ENCODE data around the gene LCAT. TPM values are rescaled to one million over a fixed set of nuclear protein-coding genes. Genes with fewer than 3 reads are reported as not detected.
"Not testable (repeated sequence)": the region's sequence is repeated elsewhere in the genome, so short reads cannot be mapped to it uniquely, and the experiment has no call there.

The LCAT gene
- total and polyA plus RNA-seq, 5 experiments from 2014 or later, result 0.52 to 14.7 (median 0.84) TPM

DNA sequence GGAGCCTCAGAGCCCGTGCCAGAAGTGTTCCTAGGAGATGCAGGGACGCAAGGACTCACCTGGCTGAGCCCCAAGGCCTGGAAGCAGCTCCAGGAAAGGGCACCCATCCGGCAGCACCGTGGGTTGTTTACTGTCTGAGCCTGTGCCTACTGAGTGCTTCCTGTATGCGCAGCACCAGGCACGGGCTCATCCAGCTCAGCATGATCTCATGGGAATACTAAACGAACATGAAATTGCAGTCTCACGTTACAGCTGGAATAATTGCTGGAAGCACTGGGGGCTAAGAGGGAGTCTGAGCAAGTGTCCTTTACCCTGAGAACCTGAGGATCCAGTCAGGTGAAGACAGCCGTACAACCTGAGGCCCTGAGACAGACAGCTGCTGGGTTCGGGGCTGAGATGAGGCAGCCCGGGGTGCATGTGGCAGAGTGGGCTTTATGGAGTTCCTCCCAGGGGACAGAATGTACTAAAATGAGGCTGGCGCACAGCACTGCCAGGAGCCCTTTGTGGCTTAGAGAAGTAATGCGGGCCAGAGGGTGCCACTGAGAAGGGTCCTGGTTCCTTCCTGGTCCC, 17.7 kb downstream of the LCAT start:
- ATAC-seq (no peak), DNase-seq (no peak)
- no peak overlapping the region for H3K4me3 Mint-ChIP-seq
- H3K27ac Mint-ChIP-seq, result peak overlapping the region in 4 of 10 donors; percentile 33 to 69 (median 49)
- no peaks in the 10 kb centered on the region for H3K27me3 Mint-ChIP-seq
- POLR2A ChIA-PET, result interaction anchor here (0.9 to 1.0 kb wide), 2 partner anchors 9 to 66 kb away, joined by 3 to 6 read pairs; no protein-coding TSS in a partner anchor
- H3K36me3 Mint-ChIP-seq, result peaks cover 0 to 9% (median 0%) of the 10 kb centered on the region in 3 donors
- H3K4me1 Mint-ChIP-seq, result peaks cover 10 to 18% (median 15%) of the 10 kb centered on the region in 4 donors
- H3K9me3 Mint-ChIP-seq, result no peaks in the 10 kb centered on the region

DNA sequence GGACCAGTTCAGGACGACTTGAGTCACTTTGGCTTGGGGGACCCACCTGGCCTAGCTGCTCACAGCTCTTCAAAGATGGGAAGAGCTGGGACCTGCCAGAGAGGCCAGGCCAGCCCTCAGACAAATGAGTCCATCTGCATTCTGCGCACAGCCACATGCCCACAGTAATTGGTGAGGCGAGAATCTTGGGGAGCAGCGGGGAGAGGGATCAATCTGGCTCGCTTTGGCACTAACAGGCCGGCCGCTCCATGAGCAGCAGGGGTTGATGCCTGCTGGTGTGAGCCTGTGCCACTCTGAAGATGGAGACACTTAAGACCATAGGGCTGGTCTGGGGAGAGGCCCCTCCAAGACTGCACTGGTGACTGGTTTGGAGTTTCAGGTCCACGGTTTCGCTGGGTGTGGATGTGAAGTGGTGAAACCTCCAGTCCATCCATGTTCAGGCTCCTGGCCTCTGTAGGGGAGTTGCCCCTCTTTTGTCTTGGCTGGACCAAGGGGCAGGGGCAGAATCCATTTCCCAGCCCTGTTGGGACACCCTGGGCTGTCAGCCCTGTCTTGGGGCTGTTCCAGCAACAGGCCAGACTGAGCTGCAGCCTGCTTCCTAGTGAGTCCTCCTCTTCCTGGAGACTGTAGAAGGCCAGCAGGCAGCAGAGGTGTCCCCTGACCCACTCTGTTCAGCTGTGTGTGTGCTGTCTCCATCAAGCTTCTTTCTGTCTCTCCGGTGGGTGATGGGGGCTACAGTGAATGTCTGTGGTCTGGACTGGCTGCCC, 19.6 kb downstream of the LCAT start:
- Mint-ChIP-seq H3K27me3 (no peaks in the 10 kb centered on the region), H3K4me1 (peaks cover 14 to 18% (median 16%) of the 10 kb centered on the region in 4 donors), H3K27ac (peak overlapping the region in 4 of 10 donors; percentile 4 to 49 (median 18)), H3K4me3 (no peak overlapping the region), H3K9me3 (no peaks in the 10 kb centered on the region), H3K36me3 (peaks cover 0 to 5% (median 0%) of the 10 kb centered on the region in 3 donors)
- POLR2A ChIA-PET, result interaction anchor here (0.5 to 1.4 kb wide), 3 partner anchors 11 to 29 kb away, joined by 3 to 8 read pairs (median 4); no protein-coding TSS in a partner anchor
- DNase-seq, result no peak
- ATAC-seq, result no peak

DNA sequence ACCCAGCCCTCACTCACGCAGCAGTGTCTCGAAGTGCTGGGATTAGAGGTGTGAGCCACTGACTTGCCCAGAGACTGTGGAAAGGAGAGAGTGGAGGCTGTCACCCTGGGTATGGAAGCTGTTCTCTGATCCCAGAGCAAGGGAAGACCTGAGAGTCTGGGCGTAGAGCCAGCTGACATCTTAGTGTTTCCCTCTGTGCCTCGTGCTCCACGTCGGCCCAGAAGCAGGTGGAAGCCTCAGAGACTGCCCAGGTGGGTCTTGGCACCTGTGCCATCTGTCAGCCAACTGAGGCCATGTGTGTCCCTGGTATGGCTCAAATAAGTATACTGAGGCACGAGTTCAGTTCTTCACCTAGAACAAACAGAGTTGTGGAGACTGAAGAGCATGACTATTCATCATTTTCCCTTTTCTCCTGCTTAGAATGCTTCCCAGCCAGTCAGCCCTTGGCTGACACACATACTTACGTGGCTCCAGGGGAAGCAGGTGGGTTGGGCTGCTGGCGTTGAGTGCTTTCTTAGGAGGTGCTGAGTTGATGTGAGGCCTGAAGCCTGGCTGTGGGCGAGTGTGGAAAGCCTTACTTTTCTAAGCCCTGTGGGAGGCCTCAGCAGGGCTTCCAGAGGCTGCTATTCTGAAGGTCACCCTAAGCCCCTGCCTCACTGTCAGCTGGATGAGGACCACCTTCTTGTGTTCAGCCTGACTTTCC, 20.4 kb downstream of the LCAT start:
- H3K27me3 Mint-ChIP-seq, result no peaks in the 10 kb centered on the region
- peak overlapping the region in 3 of 10 donors; percentile 17 to 31 (median 27) for H3K27ac Mint-ChIP-seq
- ATAC-seq, result no peak
- H3K4me3 Mint-ChIP-seq, result no peak overlapping the region
- H3K9me3 Mint-ChIP-seq, result no peaks in the 10 kb centered on the region
- peaks cover 14 to 23% (median 16%) of the 10 kb centered on the region in 4 donors for H3K4me1 Mint-ChIP-seq
- peaks cover 0 to 5% (median 0%) of the 10 kb centered on the region in 3 donors for H3K36me3 Mint-ChIP-seq
- no peak for DNase-seq
- POLR2A ChIA-PET, result interaction anchor here (0.6 to 1.4 kb wide), 2 partner anchors 12 to 364 kb away, joined by 3 to 8 read pairs; no protein-coding TSS in a partner anchor

DNA sequence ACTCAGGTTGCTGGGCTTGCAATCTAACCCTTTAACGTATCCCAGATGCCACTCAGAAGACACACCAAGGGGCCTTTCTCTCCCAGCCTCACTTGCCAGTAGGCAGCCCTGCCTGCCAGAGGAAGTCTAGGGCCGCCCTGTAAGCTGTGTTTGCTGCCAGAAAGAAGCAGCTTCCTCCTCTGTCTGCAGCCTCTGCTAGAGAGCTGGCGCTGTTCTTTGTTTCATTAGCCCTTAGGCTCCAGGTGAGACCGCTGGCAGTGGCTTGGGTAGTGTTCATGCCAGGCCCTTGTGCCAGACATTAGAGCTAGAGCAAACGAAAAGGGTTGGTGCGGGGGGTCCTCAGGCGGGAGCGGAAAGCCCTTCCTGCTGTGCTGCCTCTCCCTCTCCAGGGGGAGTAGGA, 21.2 kb downstream of the LCAT start:
- peaks cover 9 to 26% (median 18%) of the 10 kb centered on the region in 4 donors for H3K4me1 Mint-ChIP-seq
- H3K27me3 Mint-ChIP-seq, result no peaks in the 10 kb centered on the region
- H3K4me3 Mint-ChIP-seq, result no peak overlapping the region
- H3K9me3 Mint-ChIP-seq, result no peaks in the 10 kb centered on the region
- DNase-seq (no peak), ATAC-seq (no peak)
- POLR2A ChIA-PET, result interaction anchor here (0.6 to 1.2 kb wide), 3 partner anchors 8 to 364 kb away, joined by 3 to 4 read pairs (median 3); no protein-coding TSS in a partner anchor
- peaks cover 0 to 3% (median 0%) of the 10 kb centered on the region in 3 donors for H3K36me3 Mint-ChIP-seq
- H3K27ac Mint-ChIP-seq, result peak overlapping the region in 1 of 10 donors; percentile 31

DNA sequence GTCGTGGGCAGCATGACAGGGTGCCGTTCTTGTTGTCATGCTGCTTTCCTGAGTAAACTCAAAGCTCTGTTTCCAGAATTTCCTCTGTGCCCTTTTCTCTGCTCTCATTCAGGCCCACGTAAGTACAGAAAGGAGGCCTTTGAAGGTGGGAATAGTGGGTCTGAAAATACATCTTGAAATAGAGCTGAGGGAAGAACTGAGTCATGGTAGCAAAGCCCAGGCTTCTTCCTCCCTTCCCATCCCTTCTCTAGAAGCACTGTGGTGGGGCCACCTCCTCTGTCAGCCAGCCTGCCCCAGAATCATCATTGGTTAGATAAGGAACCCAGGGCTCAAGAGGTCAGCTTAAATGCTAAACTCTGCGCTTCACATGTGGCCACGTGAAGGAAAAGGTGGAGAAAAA, 21.7 kb downstream of the LCAT start:
- DNase-seq (no peak), ATAC-seq (no peak)
- H3K4me1 Mint-ChIP-seq, result peaks cover 14 to 32% (median 23%) of the 10 kb centered on the region in 4 donors
- no peaks in the 10 kb centered on the region for H3K27me3 Mint-ChIP-seq
- peaks cover 0 to 7% (median 0%) of the 10 kb centered on the region in 3 donors for H3K36me3 Mint-ChIP-seq
- H3K9me3 Mint-ChIP-seq, result no peaks in the 10 kb centered on the region
- POLR2A ChIA-PET, result interaction anchor here (1.0 to 1.2 kb wide), 2 partner anchors 8 to 13 kb away, joined by 3 to 4 read pairs; no protein-coding TSS in a partner anchor
- peak overlapping the region in 5 of 10 donors; percentile 22 to 44 (median 37) for H3K27ac Mint-ChIP-seq
- H3K4me3 Mint-ChIP-seq, result no peak overlapping the region

DNA sequence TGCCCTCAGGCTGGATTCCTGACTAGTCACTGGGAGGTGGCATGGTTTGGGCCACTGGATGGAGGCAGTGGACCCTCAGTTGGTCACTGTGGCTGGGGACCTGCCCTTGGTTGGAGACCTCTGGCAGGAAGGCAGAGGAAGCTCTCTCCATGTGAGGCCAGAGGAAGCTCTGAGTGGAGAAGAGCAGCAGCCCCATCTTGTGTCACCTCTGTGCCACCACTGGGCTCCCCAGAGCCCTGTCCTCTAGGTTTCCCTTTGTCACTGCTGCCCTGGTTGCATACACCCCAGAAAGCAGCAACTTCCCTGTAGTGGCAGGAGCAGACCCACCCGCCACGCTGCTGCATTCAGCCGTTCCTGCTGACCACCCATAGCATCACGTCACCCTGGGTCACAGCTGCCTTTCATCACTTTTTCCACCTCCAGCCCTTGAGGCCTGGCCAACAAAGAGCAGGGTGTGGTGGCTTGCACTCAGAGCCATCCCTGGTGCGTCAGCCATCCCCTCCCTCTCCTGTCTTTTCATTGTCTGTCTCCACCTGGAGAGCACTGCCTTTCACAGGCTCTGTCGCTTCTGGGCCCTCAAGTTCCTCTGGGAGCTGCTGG, 24.2 kb downstream of the LCAT start:
- H3K27ac Mint-ChIP-seq, result peak overlapping the region in 2 of 10 donors; percentile 29 to 51
- peaks cover 0 to 21% (median 0%) of the 10 kb centered on the region in 3 donors for H3K36me3 Mint-ChIP-seq
- H3K27me3 Mint-ChIP-seq, result no peaks in the 10 kb centered on the region
- POLR2A ChIA-PET, result interaction anchor here (1.6 kb wide), 1 partner anchor 16 kb away, joined by 4 read pairs; no protein-coding TSS in a partner anchor
- ATAC-seq (no peak), DNase-seq (peak in 1 of 10 donors; percentile 31)
- H3K4me3 Mint-ChIP-seq, result no peak overlapping the region
- H3K4me1 Mint-ChIP-seq, result peaks cover 27 to 47% (median 30%) of the 10 kb centered on the region in 4 donors
- H3K9me3 Mint-ChIP-seq, result no peaks in the 10 kb centered on the region

DNA sequence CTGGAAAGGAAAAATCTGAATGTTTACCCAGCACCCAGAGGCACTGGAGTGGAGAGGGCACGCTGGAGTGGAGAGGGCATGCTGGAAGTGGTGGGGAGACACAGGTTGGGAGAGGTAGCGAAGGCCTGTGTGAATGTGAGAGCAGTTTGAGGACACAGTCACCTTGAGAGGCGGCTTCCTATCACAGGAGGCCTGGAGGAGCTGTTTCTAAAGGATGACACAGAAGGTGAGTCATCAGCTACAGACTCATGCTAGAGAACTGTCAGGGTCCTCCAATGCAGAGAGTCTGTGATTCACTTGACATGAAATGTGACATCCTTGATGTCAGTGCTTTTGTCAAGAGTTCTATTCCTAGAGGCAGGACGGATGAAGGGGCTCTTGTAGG, 26.1 kb downstream of the LCAT start:
- H3K4me1 Mint-ChIP-seq, result peaks cover 30 to 53% (median 32%) of the 10 kb centered on the region in 4 donors
- no peaks in the 10 kb centered on the region for H3K27me3 Mint-ChIP-seq
- ATAC-seq (no peak), DNase-seq (no peak)
- no peaks in the 10 kb centered on the region for H3K9me3 Mint-ChIP-seq
- no peak overlapping the region for H3K4me3 Mint-ChIP-seq
- POLR2A ChIA-PET, result interaction anchor here (0.5 kb wide), 1 partner anchor 627 kb away, joined by 3 read pairs; no protein-coding TSS in a partner anchor
- H3K36me3 Mint-ChIP-seq, result peaks cover 0 to 28% (median 0%) of the 10 kb centered on the region in 3 donors
- peak overlapping the region in 5 of 10 donors; percentile 38 to 82 (median 63) for H3K27ac Mint-ChIP-seq

DNA sequence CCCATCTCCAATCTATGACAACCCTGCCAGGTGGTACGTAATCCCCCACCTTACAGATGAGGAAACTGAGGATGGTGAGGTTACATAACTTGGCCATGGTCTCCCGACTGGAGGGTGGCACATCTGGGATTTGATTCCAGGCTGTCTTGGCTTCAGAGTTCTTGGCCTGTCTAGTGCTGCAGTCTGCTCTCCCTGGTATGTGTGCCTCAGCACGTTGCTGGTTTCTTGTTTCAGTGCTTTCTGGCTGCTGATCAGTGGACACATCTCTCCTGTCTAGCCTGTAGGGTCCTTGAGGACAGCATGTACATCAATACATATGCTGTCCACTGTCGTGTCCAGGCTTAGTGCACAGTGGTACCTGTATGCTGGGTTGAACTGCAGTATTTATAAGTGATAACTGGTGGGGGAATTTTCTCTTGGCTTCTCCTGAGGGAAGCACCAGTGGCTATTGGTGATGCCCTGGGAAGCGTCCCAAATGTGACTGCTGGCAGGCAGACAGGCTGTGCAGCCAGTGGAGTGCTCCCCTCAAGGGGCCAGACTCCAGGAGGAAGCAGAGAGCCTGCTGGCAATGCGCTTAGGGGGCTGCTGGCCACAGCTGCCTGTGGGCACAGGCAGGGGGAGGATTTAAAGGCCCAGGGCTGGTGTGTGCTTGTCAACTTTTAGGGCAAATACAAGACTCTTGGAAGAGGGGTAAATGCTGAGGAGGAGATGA, 26.6 kb downstream of the LCAT start:
- Mint-ChIP-seq H3K4me1 (peaks cover 28 to 51% (median 30%) of the 10 kb centered on the region in 4 donors), H3K36me3 (peaks cover 0 to 28% (median 0%) of the 10 kb centered on the region in 3 donors), H3K27ac (peak overlapping the region in 8 of 10 donors; percentile 20 to 82 (median 44)), H3K9me3 (no peaks in the 10 kb centered on the region), H3K4me3 (no peak overlapping the region), H3K27me3 (no peaks in the 10 kb centered on the region)
- POLR2A ChIA-PET, result interaction anchor here (0.5 to 1.6 kb wide), 2 partner anchors 19 to 628 kb away, joined by 3 read pairs; partner anchors contain the start of gene PSMB10
- no peak for ATAC-seq
- no peak for DNase-seq

DNA sequence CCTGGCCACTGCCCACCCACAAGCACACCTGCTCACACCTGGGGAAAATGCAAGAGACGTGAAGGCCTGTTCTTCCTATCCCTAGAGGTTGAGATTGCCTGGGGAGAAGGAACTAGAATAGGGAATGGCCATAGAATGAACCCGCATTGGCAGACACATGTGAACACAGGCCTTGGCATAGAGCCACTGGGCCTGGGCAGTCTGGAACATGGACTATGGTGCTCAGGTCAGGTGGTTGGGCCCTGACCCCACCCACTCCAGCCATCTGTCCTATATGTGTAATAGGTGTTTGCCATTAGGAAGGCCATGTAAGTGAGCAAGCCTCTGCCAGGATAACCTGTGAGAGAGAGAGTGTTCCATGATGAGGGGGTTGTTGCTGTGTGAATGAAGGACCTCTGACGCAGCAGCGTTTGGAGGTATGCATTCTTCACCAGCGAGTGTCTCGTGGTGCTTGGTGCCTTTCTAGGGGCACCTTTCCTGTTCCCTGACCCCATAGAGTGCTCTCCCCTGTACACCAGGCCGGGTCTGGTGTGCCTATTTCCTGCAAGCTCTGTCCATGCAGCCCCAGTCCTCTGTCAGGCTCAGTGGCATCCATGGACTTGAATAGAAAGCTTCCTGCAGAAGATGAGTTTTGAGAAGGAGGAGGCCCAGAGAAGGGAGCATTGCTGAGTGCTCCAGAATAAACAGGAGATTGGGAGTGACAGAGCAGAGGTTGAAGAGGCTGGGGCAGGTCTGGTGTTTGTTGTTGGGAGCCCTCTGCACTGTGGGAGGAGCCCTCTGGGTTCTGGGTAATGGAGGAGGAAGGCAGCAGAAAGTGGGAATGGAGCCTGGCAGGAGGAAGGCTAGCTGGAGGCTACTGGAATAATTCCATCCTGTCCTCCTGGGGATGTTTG, 27.8 kb downstream of the LCAT start:
- no peak overlapping the region for H3K4me3 Mint-ChIP-seq
- H3K27me3 Mint-ChIP-seq, result no peaks in the 10 kb centered on the region
- POLR2A ChIA-PET, result interaction anchor here (1.6 kb wide), 1 partner anchor 20 kb away, joined by 3 read pairs; the partner anchor contains the start of gene PSMB10
- H3K4me1 Mint-ChIP-seq, result peaks cover 22 to 49% (median 26%) of the 10 kb centered on the region in 4 donors
- ATAC-seq, result no peak
- H3K36me3 Mint-ChIP-seq, result peaks cover 0 to 28% (median 0%) of the 10 kb centered on the region in 3 donors
- peak overlapping the region in 4 of 10 donors; percentile 35 to 71 (median 58) for H3K27ac Mint-ChIP-seq
- DNase-seq, result no peak
- H3K9me3 Mint-ChIP-seq, result no peaks in the 10 kb centered on the region

DNA sequence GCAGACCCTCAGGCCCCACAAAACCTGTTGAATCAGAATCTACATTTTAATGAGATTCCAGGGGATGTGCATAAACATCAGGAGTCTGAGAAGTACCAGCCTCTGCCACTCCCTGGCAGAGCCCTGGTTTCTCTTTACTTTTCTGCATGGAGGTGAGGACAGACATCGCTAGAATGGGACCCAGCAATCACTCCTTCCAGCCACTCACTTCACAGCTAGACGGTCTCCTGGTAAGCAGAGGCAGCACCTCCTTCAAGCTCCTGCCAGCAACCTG, 28.5 kb downstream of the LCAT start:
- H3K27ac Mint-ChIP-seq, DNase-seq, H3K4me3 Mint-ChIP-seq, H3K27me3 Mint-ChIP-seq, POLR2A ChIA-PET, ATAC-seq, H3K9me3 Mint-ChIP-seq: not testable (repeated sequence)
- Mint-ChIP-seq H3K4me1 (peaks cover 25 to 53% (median 27%) of the 10 kb centered on the region in 4 donors), H3K36me3 (peaks cover 0 to 28% (median 0%) of the 10 kb centered on the region in 3 donors)

Measured in naive thymus-derived CD8-positive, alpha-beta T cell (primary cell).